ENCODE measurements around the gene ANXA11. TPM values are rescaled to one million over a fixed set of nuclear protein-coding genes. Genes with fewer than 3 reads are reported as not detected.
"Not testable (repeated sequence)": the region's sequence is repeated elsewhere in the genome, so short reads cannot be mapped to it uniquely, and the experiment has no call there.

The ANXA11 gene
- polyA plus RNA-seq, 2 of the 4 experiments (the other 2 are of a cell fraction) = 92.6 to 119 TPM

GRCh38 chr10:80249906-80250305 lies 44.6 kb upstream of the ANXA11 start:
- CTCF ChIA-PET; H3K9me3 ChIP-seq; H3K4me1 ChIP-seq; FAIRE-seq; H3K27ac ChIP-seq; DNase-seq (ENCODE audit: low read depth in 1 of 2, low spot score in 1 of 2); H3K4me3 ChIP-seq; POLR2A ChIA-PET; H3K4me2 ChIP-seq: not testable (repeated sequence)
- peak in 1 of 2 experiments; percentile 56; a peak in 3 of 6 replicates for ATAC-seq
- WGBS (ENCODE audit: missing lambda C conversion rate) = 64% methylated on average over 3 of the region's 4 CpGs

- H3K9me3 ChIP-seq; H3K27ac ChIP-seq; ATAC-seq; H3K4me1 ChIP-seq; FAIRE-seq; POLR2A ChIA-PET; H3K4me2 ChIP-seq; DNase-seq (ENCODE audit: low read depth in 1 of 2, low spot score in 1 of 2); H3K4me3 ChIP-seq; CTCF ChIA-PET: not testable (repeated sequence)
- WGBS (ENCODE audit: missing lambda C conversion rate) = 89% methylated on average over 19 of the region's 20 CpGs
Measured at GRCh38 chr10:80247611-80248010, 42.3 kb upstream of the ANXA11 start.

- POLR2A ChIA-PET; H3K4me3 ChIP-seq; H3K9me3 ChIP-seq; DNase-seq (ENCODE audit: low read depth in 1 of 2, low spot score in 1 of 2); H3K4me2 ChIP-seq; H3K27ac ChIP-seq; H3K4me1 ChIP-seq; ATAC-seq; CTCF ChIA-PET: not testable (repeated sequence)
- 70% methylated on average over 3 of the region's 3 CpGs for WGBS (ENCODE audit: missing lambda C conversion rate)
- FAIRE-seq = peak; percentile 13
Measured at GRCh38 chr10:80244371-80244770, 39.0 kb upstream of the ANXA11 start.

- H3K4me2 ChIP-seq; CTCF ChIA-PET; POLR2A ChIA-PET; H3K4me1 ChIP-seq; ATAC-seq; FAIRE-seq; H3K4me3 ChIP-seq; H3K27ac ChIP-seq; DNase-seq (ENCODE audit: low read depth in 1 of 2, low spot score in 1 of 2); H3K9me3 ChIP-seq: not testable (repeated sequence)
- WGBS (ENCODE audit: missing lambda C conversion rate) = 27% methylated on average over 4 of the region's 4 CpGs
Measured at GRCh38 chr10:80242341-80242740, 37.0 kb upstream of the ANXA11 start.

DNA sequence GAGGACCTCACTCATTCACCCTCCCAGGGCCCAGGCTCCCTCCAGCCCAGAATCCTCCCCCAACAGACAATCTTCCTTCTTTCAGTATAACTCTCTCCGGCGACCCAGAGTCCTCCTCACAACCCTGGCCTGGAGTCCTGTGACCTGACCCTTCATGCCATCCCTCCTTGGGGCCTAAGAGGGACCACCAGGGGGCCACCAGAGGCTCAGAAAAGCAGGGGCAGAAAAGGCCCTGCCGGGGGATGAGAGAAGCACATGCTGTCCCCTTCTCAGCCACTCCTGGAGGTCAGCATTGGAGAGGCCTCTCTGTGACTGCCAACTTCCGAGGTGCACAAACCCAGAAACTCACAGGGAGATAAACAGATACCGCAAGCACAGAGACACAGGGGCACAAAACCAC lies 31.1 kb upstream of the ANXA11 start:
- POLR2A ChIA-PET = not testable (repeated sequence)

GRCh38 chr10:80234331-80235235 lies 29.2 kb upstream of the ANXA11 start:
- WGBS (ENCODE audit: missing lambda C conversion rate) = 68% methylated on average over 11 of the region's 11 CpGs
- H3K4me1 ChIP-seq; CTCF ChIA-PET; H3K4me2 ChIP-seq; DNase-seq (ENCODE audit: low read depth in 1 of 2, low spot score in 1 of 2); H3K27ac ChIP-seq; FAIRE-seq; POLR2A ChIA-PET; H3K4me3 ChIP-seq; H3K9me3 ChIP-seq: not testable (repeated sequence)
- ATAC-seq = peak in 1 of 2 experiments; percentile 14; a peak in 1 of 6 replicates

More for the DNA sequence above, 31.1 kb upstream of the ANXA11 start:
- DNase-seq (ENCODE audit: low read depth in 1 of 2, low spot score in 1 of 2); CTCF ChIA-PET; H3K4me2 ChIP-seq; H3K9me3 ChIP-seq; H3K4me1 ChIP-seq; H3K4me3 ChIP-seq; H3K27ac ChIP-seq; FAIRE-seq: not testable (repeated sequence)
- WGBS (ENCODE audit: missing lambda C conversion rate) = 67% methylated on average over 5 of the region's 5 CpGs
- peak; percentile 48 to 75; a peak in 4 of 6 replicates for ATAC-seq

- CTCF ChIA-PET; H3K27ac ChIP-seq; H3K9me3 ChIP-seq; POLR2A ChIA-PET; H3K4me3 ChIP-seq; ATAC-seq; FAIRE-seq; DNase-seq (ENCODE audit: low read depth in 1 of 2, low spot score in 1 of 2); H3K4me1 ChIP-seq; H3K4me2 ChIP-seq: not testable (repeated sequence)
- WGBS (ENCODE audit: missing lambda C conversion rate) = 51% methylated on average over 1 of the region's 1 CpG
Measured at GRCh38 chr10:80233871-80234270, 28.5 kb upstream of the ANXA11 start.

GRCh38 chr10:80226723-80227122 lies 21.4 kb upstream of the ANXA11 start:
- DNase-seq (ENCODE audit: low read depth in 1 of 2, low spot score in 1 of 2); H3K4me1 ChIP-seq; H3K4me2 ChIP-seq; H3K9me3 ChIP-seq; ATAC-seq; FAIRE-seq; POLR2A ChIA-PET; H3K4me3 ChIP-seq; H3K27ac ChIP-seq: not testable (repeated sequence)
- 92% methylated on average over 4 of the region's 4 CpGs for WGBS (ENCODE audit: missing lambda C conversion rate)
- CTCF ChIA-PET = interaction anchor here (0.6 to 1.3 kb wide), 2 partner anchors 10 to 83 kb away, joined by 3 to 4 read pairs; no protein-coding TSS in a partner anchor

GRCh38 chr10:80223031-80223419 lies 17.7 kb upstream of the ANXA11 start:
- not testable (repeated sequence) for FAIRE-seq; DNase-seq (ENCODE audit: low read depth in 1 of 2, low spot score in 1 of 2); H3K27ac ChIP-seq; ATAC-seq; H3K4me2 ChIP-seq; H3K4me1 ChIP-seq; H3K4me3 ChIP-seq; H3K9me3 ChIP-seq
- no CpG with 5 or more reads among the region's 5 CpGs for WGBS (ENCODE audit: missing lambda C conversion rate)
- POLR2A ChIA-PET = interaction anchor here (1.1 kb wide), 1 partner anchor 79 kb away, joined by 12 read pairs; no protein-coding TSS in a partner anchor
- CTCF ChIA-PET = interaction anchor here (0.6 to 4.7 kb wide), 22 partner anchors 11 to 685 kb away, joined by 3 to 134 read pairs (median 5); no protein-coding TSS in a partner anchor

GRCh38 chr10:80218878-80219277 lies 13.5 kb upstream of the ANXA11 start:
- H3K4me2 ChIP-seq; H3K4me1 ChIP-seq; H3K9me3 ChIP-seq; H3K27ac ChIP-seq; FAIRE-seq; ATAC-seq; DNase-seq (ENCODE audit: low read depth in 1 of 2, low spot score in 1 of 2); POLR2A ChIA-PET; H3K4me3 ChIP-seq: not testable (repeated sequence)
- CTCF ChIA-PET = interaction anchor here (4.7 kb wide), 1 partner anchor 72 kb away, joined by 134 read pairs; no protein-coding TSS in a partner anchor
- WGBS (ENCODE audit: missing lambda C conversion rate) = 100% methylated on average over 1 of the region's 1 CpG

- CTCF ChIA-PET = interaction anchor here (1.0 kb wide), 1 partner anchor 70 kb away, joined by 3 read pairs; no protein-coding TSS in a partner anchor
Measured at GRCh38 chr10:80214368-80214982, 9.1 kb upstream of the ANXA11 start.

More at GRCh38 chr10:80214368-80214982, 9.1 kb upstream of the ANXA11 start:
- POLR2A ChIA-PET; H3K27ac ChIP-seq; ATAC-seq; H3K4me3 ChIP-seq; FAIRE-seq; H3K4me2 ChIP-seq; H3K9me3 ChIP-seq; H3K4me1 ChIP-seq; DNase-seq (ENCODE audit: low read depth in 1 of 2, low spot score in 1 of 2): not testable (repeated sequence)
- WGBS (ENCODE audit: missing lambda C conversion rate) = 80% methylated on average over 5 of the region's 5 CpGs

Measured in A549 (cell line).